Measurements from ENCODE around the gene ALAD.

ALAD gene

DNA sequence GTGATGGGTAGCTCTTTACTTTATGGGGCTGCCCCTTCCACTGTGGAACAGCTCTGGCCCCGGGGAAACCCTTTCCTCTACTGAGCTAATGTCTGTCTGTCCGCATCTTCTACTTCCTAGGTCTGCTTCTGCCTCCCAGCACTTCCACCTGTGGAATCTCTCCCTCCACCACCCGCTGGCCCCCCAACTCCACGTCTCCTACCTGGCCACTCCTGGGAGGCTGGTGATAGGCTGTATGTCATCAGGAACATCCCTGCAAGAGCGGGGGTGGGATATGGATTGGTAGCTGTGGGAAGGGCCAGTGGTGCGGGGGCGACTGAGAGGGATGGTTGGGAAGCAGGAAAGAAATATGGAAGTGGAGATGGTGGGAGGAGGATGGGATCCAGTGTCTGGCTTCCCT is 9.2 kb downstream of the ALAD start:
- Histone ChIP-seq H3K79me2 (ENCODE audit: low read length) (no peaks in the 10 kb centered on the region), H3K27ac (ENCODE audit: low read length) (no peak overlapping the region), H3K9ac (ENCODE audit: low read length) (no peak overlapping the region), H4K20me1 (ENCODE audit: insufficient read depth, low read length) (no peaks in the 10 kb centered on the region), H3K9me3 (ENCODE audit: insufficient read depth, low read length) (no peaks in the 10 kb centered on the region), H3K4me1 (ENCODE audit: low read length) (no peaks in the 10 kb centered on the region), H3K4me3 (ENCODE audit: low read length) (no peak overlapping the region), H3K4me2 (ENCODE audit: low read length) (no peak overlapping the region), H3K36me3 (replicated peaks; ENCODE audit: low read depth, low read length) (peaks cover 22% of the 10 kb centered on the region), H3K27me3 (ENCODE audit: low read depth, low read length) (no peaks in the 10 kb centered on the region), H2AFZ (ENCODE audit: low read depth, low read length) (no peak overlapping the region)
- TF ChIP-seq, protein P1, sequence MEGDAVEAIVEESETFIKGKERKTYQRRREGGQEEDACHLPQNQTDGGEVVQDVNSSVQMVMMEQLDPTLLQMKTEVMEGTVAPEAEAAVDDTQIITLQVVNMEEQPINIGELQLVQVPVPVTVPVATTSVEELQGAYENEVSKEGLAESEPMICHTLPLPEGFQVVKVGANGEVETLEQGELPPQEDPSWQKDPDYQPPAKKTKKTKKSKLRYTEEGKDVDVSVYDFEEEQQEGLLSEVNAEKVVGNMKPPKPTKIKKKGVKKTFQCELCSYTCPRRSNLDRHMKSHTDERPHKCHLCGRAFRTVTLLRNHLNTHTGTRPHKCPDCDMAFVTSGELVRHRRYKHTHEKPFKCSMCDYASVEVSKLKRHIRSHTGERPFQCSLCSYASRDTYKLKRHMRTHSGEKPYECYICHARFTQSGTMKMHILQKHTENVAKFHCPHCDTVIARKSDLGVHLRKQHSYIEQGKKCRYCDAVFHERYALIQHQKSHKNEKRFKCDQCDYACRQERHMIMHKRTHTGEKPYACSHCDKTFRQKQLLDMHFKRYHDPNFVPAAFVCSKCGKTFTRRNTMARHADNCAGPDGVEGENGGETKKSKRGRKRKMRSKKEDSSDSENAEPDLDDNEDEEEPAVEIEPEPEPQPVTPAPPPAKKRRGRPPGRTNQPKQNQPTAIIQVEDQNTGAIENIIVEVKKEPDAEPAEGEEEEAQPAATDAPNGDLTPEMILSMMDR (IDR thresholded peaks at IDR 0.05; ENCODE audit: low read depth, low read length): no peak
- no peak for TF ChIP-seq EZH2phosphoT487 (IDR thresholded peaks at IDR 0.05; ENCODE audit: low read depth)

DNA sequence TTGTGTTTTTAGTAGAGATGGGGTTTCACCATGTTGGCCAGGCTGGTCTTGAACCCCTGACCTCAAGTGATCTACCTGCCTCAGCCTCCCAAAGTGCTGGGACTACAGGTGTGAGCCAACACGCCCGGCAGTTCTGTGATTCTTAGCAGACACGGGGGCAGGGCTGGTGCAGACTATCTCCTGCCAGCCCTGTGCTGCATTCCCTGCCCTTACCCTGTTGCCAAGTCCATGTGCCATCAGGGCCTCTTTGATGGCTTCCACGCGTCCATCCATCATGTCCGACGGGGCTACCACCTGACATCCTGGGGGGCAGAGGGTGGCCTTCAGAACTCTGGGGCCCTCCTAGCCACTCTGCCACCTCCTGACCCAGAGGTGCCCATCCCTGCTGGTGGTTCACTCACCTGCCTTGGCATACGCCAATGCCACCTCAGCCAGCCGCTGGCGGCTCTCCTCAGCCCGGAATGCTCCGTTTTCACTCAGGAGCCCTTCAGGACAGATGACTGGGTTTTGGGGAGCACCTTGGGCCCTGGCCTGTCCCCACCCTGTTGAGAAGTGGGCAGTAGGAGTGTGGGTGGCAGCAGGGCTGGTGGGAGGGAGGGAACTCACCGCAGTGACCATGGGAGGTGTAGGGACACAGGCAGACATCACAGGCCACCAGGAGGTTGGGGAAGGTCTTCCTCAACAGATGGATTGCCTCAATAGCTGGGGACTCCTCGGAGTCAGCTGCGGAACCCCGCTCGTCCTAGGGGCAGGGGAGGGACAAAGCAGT is 10.7 kb downstream of the ALAD start:
- Histone ChIP-seq H3K27ac (ENCODE audit: low read length) (no peak overlapping the region), H3K9ac (ENCODE audit: low read length) (no peak overlapping the region), H3K27me3 (ENCODE audit: low read depth, low read length) (no peaks in the 10 kb centered on the region), H4K20me1 (ENCODE audit: insufficient read depth, low read length) (no peaks in the 10 kb centered on the region), H2AFZ (ENCODE audit: low read depth, low read length) (no peak overlapping the region), H3K4me1 (ENCODE audit: low read length) (no peaks in the 10 kb centered on the region), H3K9me3 (ENCODE audit: insufficient read depth, low read length) (no peaks in the 10 kb centered on the region), H3K79me2 (ENCODE audit: low read length) (no peaks in the 10 kb centered on the region), H3K36me3 (replicated peaks; ENCODE audit: low read depth, low read length) (peaks cover 23% of the 10 kb centered on the region), H3K4me3 (ENCODE audit: low read length) (no peak overlapping the region), H3K4me2 (ENCODE audit: low read length) (no peak overlapping the region)
- no peak for TF ChIP-seq EZH2phosphoT487 (IDR thresholded peaks at IDR 0.05; ENCODE audit: low read depth)
- TF ChIP-seq, protein P1 (IDR thresholded peaks at IDR 0.05; ENCODE audit: low read depth, low read length): no peak

DNA sequence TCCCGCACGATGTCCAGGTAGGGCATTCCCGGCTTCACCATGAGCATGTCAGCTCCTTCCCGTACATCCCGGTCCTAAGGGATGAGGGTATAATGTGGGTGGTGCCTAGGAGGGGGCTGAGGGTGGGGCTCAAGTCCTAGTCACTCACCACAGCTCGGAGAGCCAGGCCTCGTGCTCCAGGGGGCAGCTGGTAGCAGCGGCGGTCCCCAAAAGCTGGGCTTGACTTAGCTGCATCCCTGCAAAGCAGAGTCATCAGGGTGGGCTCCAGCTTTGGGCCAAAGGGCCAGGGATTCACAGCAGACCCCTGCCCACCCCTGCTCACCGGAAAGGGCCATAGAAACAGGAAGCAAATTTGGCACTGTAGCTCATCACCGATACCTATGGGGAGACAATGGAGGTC is 11.6 kb downstream of the ALAD start:
- no peak overlapping the region for H3K4me2 ChIP-seq (ENCODE audit: low read length)
- no peak overlapping the region for H3K27ac ChIP-seq (ENCODE audit: low read length)
- H3K4me1 ChIP-seq (ENCODE audit: low read length): no peaks in the 10 kb centered on the region
- H3K36me3 ChIP-seq (replicated peaks; ENCODE audit: low read depth, low read length): peaks cover 23% of the 10 kb centered on the region
- H3K27me3 ChIP-seq (ENCODE audit: low read depth, low read length): no peaks in the 10 kb centered on the region
- TF ChIP-seq, protein P1 (IDR thresholded peaks at IDR 0.05; ENCODE audit: low read depth, low read length): no peak
- no peak for TF ChIP-seq EZH2phosphoT487 (IDR thresholded peaks at IDR 0.05; ENCODE audit: low read depth)
- no peak overlapping the region for H3K4me3 ChIP-seq (ENCODE audit: low read length)
- no peak overlapping the region for H2AFZ ChIP-seq (ENCODE audit: low read depth, low read length)
- H4K20me1 ChIP-seq (ENCODE audit: insufficient read depth, low read length): no peaks in the 10 kb centered on the region
- H3K79me2 ChIP-seq (ENCODE audit: low read length): no peaks in the 10 kb centered on the region
- H3K9ac ChIP-seq (ENCODE audit: low read length): no peak overlapping the region
- no peaks in the 10 kb centered on the region for H3K9me3 ChIP-seq (ENCODE audit: insufficient read depth, low read length)

DNA sequence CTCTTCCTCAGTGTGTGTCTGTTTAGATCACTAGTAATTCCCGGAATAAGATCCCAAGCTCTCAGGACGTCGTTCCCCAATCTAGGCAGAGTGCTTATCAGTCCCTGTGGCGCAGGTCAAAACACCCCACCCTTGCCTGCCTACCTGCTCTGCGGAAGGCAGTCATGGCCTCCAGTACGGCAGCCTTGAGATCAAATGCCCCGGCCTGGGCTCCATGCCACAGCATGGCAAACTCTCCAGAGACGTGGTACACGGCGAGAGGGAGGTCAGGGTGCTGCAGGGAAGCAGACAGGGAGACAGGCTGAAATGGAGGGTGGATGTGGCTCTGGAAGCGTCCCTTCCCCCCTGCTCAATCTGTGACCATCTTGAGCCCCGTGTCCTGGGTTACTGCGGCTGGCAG is 12.3 kb downstream of the ALAD start:
- no peaks in the 10 kb centered on the region for H3K4me1 ChIP-seq (ENCODE audit: low read length)
- TF ChIP-seq, protein P1 (IDR thresholded peaks at IDR 0.05; ENCODE audit: low read depth, low read length): no peak
- no peak for TF ChIP-seq EZH2phosphoT487 (IDR thresholded peaks at IDR 0.05; ENCODE audit: low read depth)
- no peaks in the 10 kb centered on the region for H3K9me3 ChIP-seq (ENCODE audit: insufficient read depth, low read length)
- no peaks in the 10 kb centered on the region for H4K20me1 ChIP-seq (ENCODE audit: insufficient read depth, low read length)
- H3K4me2 ChIP-seq (ENCODE audit: low read length): no peak overlapping the region
- no peak overlapping the region for H3K9ac ChIP-seq (ENCODE audit: low read length)
- H2AFZ ChIP-seq (ENCODE audit: low read depth, low read length): no peak overlapping the region
- H3K4me3 ChIP-seq (ENCODE audit: low read length): no peak overlapping the region
- H3K36me3 ChIP-seq (replicated peaks; ENCODE audit: low read depth, low read length): peaks cover 23% of the 10 kb centered on the region
- H3K27ac ChIP-seq (ENCODE audit: low read length): no peak overlapping the region
- no peaks in the 10 kb centered on the region for H3K79me2 ChIP-seq (ENCODE audit: low read length)
- no peaks in the 10 kb centered on the region for H3K27me3 ChIP-seq (ENCODE audit: low read depth, low read length)

Data from OCI-LY3 (cell line).